NK-92 (cell line): Measurements from ENCODE around the gene GRM6.

Source experiments
- DNase-seq: peaks from one replicate; lab custom pipeline; 2025; ENCODE audit not compliant: unreplicated experiment; lab: John Stamatoyannopoulos, UW

The GRM6 gene

GRCh38 chr5:178984145-178985072, 10.7 kb downstream of the GRM6 start:
- DNase-seq, result no peak

- no peak for DNase-seq
Measured at GRCh38 chr5:178983728-178984127, 11.4 kb downstream of the GRM6 start.

GRCh38 chr5:178982941-178983340, 12.2 kb downstream of the GRM6 start:
- DNase-seq, result no peak

- DNase-seq, result no peak
Measured at GRCh38 chr5:178981381-178981780, 13.7 kb downstream of the GRM6 start.

- DNase-seq, result no peak
Measured at GRCh38 chr5:178965465-178966055, 29.6 kb downstream of the GRM6 start.

- no peak for DNase-seq
Measured at GRCh38 chr5:178941361-178941760, 53.8 kb downstream of the GRM6 start.

GRCh38 chr5:178940569-178941360, 54.4 kb downstream of the GRM6 start, which contains the start of gene ZNF454:
Gene ZNF454, plus strand, starts transcription at chr5:178941198. Its CDS starts 1,594 bp downstream, at chr5:178942792.
- DNase-seq, result no peak

- no peak for DNase-seq
Measured at GRCh38 chr5:178931846-178932760, 63.0 kb downstream of the GRM6 start.
